ENCODE results near the gene CDK6. TPM values are rescaled to one million over a fixed set of nuclear protein-coding genes. Genes with fewer than 3 reads are reported as not detected.

The CDK6 gene
- total RNA-seq, 2 experiments from 2014 or later: 229 to 236 TPM

DNA sequence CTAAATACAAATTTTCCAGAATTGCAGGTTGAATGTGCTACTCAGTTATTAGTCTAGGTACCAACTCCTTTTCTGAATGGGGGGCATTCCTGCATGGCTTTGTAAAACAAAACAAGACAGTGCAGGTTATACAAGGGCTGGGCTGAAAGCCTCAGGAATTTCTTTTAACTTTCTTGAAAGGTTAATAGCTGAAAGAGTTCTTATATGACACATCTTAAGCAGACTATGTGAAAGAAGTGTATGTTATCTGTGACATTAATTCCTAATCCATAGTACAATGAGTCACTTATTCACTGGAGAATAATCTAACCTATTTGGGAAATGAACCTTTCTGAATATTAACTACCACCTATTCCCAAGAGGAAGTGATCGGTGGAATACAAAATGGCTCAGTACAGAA is 130.5 kb downstream of the CDK6 start:
- CTCF ChIA-PET: interaction anchor here (1.0 to 1.6 kb wide), 2 partner anchors 8 to 85 kb away, joined by 3 read pairs; no protein-coding TSS in a partner anchor

DNA sequence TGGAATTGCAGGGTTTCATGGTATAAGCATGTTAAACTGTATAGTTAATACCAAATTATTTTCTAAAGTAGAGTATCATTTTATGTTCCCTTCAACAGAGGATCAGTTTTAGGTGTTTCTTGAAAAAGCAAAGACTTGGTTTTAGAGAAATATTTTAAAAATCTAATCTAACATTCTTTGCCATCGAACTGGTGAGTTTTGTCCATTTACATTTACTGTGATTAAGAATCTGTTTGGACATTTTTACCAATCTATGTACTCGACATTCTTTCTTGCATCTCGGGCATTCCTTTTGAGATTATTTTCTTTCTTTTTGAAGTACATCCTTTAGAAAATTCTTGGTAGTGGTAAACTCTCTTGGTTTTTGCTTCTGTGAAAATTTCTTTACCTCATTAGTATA is 131.5 kb downstream of the CDK6 start:
- POLR2A ChIA-PET: no interaction called here
- CTCF ChIA-PET: interaction anchor here (1.0 kb wide), 1 partner anchor 84 kb away, joined by 3 read pairs; no protein-coding TSS in a partner anchor

More for the DNA sequence above, 130.5 kb downstream of the CDK6 start:
- POLR2A ChIA-PET: interaction anchor here (0.6 kb wide), 1 partner anchor 113 kb away, joined by 3 read pairs; no protein-coding TSS in a partner anchor

DNA sequence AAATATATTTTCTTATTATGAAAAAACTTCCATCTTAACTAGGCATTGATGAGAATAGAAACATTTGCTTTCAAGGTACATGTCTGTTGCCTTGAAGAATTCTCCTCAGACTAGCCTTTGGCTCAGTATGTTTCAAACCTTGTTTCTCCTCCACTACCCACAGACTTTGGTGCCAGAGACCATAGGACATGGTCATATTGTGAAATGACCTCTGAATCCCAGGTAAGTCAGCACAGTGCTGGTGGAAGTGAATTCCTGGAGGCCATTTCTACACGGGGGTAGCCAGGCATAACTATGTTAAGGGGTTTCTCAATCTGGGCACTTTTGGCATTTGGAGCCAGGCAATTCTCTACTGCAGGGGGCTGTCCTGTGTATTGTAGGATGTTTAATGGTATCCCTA is 133.8 kb downstream of the CDK6 start:
- ChIA-PET POLR2A (no interaction called here), CTCF (no interaction called here)

DNA sequence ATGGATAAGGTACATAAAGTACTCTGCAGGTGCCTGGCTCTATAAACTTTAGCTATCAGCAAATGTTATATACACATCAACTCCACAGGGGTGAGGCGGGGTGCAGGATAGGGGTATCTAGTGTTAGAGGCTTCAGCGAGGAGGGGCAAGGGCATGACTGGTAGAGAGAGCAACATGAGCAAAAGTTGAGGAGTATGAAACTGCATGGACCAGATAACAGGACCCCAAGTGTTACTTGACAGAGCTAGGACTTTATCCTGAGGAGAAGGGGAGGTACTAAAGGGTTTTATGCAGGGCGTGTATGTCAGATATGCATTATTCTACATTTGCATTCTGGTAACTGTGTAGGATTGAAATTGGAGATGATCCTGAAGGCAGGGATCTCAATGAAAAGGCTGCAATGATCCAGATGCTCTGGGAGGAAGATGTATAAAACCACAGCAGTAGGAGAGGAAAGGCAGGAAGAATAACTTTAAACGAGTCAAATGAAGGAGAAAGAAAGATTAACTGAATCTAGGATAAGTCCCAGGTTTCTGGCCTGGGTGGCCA is 136.3 kb downstream of the CDK6 start:
- POLR2A ChIA-PET: no interaction called here
- CTCF ChIA-PET: no interaction called here

DNA sequence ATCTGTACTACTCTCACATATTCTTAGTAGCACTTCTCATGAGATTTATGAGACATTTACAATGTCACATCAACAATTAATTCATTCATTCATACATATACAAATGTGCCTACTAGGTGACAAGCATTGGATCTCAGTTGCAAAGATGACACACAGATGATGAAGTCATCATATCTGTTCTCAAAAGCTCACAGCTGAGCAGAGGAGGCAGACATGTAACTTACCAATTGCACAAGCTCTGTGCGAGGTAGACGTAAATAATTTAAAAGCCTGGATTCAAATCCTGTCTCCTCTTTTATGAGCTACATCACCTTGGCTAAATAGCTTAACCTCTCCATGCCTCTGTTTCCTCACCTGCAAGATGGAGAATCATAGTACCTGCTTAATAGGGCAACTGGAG is 136.8 kb downstream of the CDK6 start:
- ChIA-PET CTCF (no interaction called here), POLR2A (no interaction called here)

DNA sequence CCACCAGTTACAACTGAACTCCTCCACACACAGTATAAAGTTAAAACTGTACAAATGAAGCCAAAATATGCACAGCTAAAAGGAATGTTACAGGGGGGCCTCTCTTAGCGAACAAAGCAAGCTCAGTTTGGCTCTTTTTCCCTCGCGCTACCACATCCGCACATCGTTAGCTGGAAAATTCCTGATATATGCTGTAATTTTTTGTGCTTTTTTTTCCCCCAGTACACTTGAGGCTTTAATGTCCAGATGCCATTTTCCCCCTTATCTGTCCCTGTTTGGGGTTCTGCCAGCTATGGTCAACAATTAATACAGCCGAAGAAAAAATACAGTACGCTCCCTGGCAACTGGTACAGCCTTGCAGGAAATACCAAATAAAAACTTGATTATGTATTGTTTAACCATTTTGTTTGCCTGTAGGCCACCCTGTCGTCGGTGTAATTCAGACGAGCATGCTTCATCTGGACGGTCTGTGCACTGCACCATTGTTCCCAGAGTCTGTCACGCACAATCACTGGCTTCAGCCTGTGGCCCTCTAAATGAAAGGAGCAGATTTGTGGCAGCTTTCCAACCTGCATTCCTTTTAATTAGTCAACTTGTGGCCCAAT is 138.0 kb downstream of the CDK6 start:
- ChIA-PET POLR2A (no interaction called here), CTCF (interaction anchor here (1.1 to 1.7 kb wide), 2 partner anchors 8 to 135 kb away, joined by 3 to 5 read pairs; no protein-coding TSS in a partner anchor)

DNA sequence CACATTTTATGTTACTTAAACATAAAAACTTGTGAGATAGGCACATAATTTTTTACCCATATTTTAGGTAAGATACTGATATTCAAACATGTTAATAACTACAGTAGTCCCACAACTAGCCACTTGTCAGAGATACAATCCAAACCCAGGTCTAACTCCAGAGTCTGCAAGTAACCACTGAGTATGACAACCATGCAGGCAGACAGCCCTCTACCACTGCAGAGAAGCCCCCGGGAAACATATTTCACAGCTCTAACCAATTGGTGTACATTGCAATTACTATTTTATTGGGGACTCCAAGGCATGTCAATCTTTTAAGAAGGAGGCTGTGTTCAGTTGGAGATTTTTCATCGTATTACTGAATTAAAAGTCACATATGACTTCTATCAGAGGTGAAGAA is 139.0 kb downstream of the CDK6 start:
- POLR2A ChIA-PET: no interaction called here
- CTCF ChIA-PET: interaction anchor here (1.1 to 1.7 kb wide), 2 partner anchors 9 to 136 kb away, joined by 3 to 5 read pairs; no protein-coding TSS in a partner anchor

DNA sequence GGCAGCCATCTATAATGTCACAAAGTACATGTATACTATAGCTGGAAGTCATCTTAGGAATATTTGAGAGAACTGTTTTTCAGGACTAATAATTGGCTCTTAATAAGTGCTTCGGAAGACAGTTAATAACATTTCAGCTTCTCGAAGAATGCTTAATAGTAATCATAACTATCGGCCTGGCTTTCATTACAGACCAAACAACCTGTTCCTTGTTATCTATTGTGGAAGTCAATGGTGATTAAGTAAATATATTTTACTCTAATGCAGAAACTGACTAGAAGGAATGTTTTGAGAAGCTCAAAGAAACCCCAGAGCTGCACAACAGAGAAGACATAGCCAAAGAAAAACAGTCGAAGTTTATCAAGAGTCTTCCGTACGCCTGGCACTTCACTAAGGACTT is 139.4 kb downstream of the CDK6 start:
- POLR2A ChIA-PET: no interaction called here
- CTCF ChIA-PET: interaction anchor here (1.7 kb wide), 1 partner anchor 136 kb away, joined by 5 read pairs; no protein-coding TSS in a partner anchor

DNA sequence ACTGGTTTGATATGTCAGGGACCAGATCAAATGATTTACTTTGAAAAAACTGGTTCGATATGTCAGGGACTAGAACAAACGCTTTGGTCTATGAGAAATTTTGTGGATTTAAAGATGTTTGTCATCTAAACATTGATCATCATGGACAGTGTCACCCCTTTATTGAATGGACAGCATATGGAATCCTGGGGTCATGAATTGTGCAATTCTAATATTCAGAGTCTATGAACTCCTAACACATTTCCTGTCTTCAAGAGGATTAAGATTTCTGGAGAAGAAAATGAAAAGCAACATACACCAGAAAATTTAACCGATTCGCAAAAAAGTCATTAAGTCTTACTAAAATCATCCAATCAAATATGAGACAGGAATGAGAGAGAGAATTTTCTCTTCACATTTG is 139.8 kb downstream of the CDK6 start:
- POLR2A ChIA-PET: no interaction called here
- CTCF ChIA-PET: interaction anchor here (1.7 kb wide), 1 partner anchor 136 kb away, joined by 5 read pairs; no protein-coding TSS in a partner anchor

DNA sequence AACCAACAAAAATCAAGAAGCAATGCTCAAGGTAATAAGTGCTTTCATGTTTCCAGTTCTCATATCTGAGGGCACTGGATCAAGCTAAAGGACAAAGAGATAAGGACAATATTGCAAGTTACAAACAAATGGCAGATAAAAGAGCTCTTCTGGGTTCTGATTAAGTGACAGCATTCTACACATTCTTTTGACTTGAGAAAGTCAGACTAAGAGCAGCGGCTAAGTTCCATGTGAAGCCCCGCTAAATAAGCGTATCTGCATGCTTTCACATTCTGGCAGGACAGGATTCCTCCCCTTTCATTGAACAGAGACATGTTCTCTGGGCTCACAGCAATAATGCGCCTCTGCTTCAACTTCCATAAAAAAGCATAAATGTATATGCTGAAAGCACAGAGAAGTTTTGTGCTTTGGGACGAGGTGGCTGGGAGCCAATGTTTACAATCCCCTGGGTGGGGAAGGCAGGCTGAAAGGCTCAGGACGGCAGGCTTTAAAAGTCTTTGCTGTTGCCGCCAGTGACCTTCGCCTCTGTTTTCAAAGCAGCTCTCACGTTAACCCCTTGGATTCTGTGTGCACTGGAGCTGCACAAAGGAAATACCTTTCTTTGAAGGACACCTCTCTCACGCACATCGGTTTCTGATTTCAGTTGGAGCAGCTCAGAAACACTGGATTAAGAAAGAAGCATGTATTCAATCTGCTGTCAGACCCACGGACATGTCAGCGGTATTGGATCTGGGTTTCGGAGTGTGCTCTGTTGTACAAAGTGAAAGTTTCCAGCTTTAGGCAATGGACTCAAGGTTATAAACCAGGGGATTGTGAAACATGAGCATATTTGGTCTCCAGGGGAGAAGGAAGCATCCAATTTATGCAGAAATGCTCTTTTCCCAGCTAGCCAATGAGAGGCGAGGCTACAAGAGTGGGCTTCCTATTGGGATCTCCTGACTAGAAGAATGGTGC is 140.8 kb downstream of the CDK6 start:
- POLR2A ChIA-PET: no interaction called here
- CTCF ChIA-PET: interaction anchor here (1.2 kb wide), 1 partner anchor 75 kb away, joined by 6 read pairs; no protein-coding TSS in a partner anchor

DNA sequence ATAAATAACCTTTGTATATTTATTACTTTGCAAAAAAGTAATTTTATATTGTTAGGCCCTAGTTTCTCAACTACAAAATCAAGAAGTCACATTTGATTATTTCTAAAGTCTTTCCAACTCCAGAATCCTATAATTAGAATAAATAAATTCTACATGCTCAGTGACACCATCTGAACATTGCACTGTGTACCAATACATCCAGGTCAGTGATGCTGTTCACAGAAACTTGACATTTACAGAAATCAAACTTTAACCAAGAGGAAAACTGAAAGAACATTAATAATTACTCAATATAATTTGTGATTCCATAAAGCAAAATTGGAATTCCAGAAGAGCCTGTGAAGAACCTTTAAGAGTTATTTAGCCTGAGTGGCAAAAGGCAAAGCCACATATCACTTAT is 142.2 kb downstream of the CDK6 start:
- POLR2A ChIA-PET: no interaction called here
- CTCF ChIA-PET: interaction anchor here (1.2 kb wide), 1 partner anchor 73 kb away, joined by 6 read pairs; no protein-coding TSS in a partner anchor

DNA sequence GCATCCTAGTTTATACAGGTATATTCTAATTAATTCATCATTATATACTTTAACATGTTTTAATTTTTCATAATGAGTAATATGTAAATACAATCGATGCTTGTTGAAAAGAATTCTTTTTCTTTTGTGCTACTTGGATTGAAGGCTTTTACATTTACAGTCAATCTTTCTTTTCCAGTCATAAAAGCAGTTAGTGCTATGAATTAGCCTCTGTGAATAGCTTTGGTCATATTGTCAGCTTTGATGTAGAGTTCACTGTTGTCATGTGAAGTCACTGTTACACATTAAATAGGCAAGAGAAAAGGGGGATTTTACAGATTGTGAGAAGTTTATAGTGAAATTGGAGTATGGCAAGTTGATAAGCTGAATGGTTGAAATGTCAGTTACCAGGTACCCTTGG is 142.9 kb downstream of the CDK6 start:
- ChIA-PET POLR2A (no interaction called here), CTCF (no interaction called here)

DNA sequence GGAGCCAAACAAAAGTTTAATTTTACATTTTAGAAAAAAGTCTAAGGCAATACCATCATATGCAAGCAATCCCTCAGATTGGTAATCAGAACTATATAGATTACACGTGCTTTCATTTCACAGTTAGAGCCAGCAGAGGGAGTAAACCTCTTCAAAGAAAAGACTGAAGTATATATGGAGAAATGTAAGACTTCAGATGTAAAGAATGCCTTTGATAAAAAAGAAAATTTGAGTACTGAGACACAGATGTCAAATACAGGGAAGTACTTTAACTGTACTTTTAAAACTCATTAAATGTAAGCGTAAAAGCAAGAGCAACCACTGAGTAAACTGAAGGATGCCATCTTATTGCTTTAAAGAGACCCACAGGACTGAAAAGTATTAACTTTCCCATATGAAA is 144.8 kb downstream of the CDK6 start:
- POLR2A ChIA-PET: no interaction called here
- CTCF ChIA-PET: no interaction called here

DNA sequence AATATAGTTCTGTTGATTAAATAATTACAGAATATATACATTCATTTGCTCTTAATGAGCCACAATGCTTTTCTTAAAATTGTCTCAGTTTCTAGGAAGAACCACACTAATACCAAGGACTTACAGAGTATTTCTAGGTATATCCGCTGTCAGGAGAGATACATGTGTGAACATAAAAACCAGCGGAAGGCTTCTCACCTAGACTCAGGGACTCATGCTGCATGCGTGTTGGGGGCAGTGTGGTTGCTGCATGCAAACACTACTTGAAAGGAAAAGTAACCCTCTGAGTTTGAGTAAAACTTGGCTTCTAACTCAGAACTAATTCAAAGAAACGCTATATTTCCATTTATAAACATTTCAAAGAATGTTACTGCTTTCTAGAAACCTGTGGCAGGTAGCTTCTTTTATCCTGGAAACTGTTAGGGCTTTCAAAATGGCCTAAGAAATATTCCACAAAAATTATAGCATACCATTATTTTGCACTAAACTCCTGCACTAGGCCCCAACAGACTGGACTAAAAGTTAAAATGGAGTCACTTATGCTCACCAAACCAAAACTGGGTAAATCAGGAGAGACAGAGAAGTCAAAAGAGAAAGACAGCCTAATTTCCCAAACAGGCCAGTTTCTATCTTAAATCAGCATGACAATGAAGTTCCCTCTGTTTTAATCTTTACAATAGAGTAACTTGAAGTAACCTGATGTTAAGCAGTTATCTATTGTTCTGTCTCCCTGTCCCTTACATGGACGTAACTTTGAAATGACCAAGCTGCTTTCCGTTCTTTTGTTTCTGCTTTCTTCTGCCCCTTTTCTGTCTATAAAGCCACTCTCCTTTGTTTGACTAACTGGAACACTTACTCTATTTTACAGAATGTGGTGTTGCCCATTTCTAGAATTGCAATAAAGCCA is 151.0 kb downstream of the CDK6 start:
- ChIA-PET CTCF (interaction anchor here (1.0 to 1.7 kb wide), 2 partner anchors 54 to 148 kb away, joined by 5 read pairs; no protein-coding TSS in a partner anchor), POLR2A (interaction anchor here (0.6 kb wide), 1 partner anchor 102 kb away, joined by 3 read pairs; no protein-coding TSS in a partner anchor)

DNA sequence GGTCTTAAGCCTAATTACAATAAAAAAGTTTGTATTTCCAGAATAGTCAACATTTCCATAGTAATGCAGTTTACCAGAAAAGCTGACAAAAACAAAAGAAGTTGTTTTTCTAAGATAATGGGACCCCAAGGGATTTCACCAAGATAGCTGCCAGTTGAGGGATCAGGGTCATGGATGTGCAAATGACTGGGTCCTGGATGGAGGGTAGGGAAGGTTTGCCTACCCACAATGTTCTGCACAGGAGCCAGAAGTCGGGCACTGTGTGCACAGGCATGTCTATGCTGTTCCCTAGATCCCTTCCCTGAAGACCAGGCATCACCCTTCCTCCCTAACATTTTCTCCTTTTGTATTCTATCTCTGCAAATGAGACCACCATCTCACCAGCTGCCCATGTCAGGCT is 152.1 kb downstream of the CDK6 start:
- CTCF ChIA-PET: interaction anchor here (1.5 kb wide), 1 partner anchor 42 kb away, joined by 3 read pairs; no protein-coding TSS in a partner anchor
- POLR2A ChIA-PET: no interaction called here

DNA sequence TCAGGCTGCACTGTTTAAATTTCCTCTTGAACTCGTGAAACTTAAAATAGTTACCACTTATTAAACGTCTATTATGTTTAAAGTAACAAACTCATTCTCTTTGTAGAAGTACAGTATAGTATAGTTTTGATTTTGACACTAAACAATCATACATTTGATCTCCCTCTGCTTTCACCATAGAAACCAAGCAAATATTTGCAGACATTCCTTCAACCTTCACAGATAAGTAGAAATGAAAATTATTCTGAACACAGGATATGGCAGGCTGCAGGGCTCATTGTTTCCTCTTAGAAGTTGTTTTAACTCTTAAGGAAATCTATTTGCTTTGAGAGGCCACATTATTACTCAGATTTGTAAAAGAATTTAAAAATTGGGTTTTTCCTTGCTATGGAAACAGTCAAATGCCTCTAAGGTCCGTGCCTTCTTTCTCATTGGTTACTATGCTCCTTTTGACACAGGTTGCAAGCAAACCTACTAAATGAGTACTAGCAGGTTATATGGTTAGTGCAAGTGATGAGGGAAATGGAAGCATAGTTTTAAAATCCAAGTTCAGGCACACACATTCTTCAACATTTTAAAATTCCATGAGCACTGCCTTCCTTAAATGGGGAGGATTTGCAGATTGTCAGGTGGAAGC is 153.4 kb downstream of the CDK6 start:
- POLR2A ChIA-PET: no interaction called here
- CTCF ChIA-PET: interaction anchor here (1.5 kb wide), 1 partner anchor 41 kb away, joined by 3 read pairs; no protein-coding TSS in a partner anchor

DNA sequence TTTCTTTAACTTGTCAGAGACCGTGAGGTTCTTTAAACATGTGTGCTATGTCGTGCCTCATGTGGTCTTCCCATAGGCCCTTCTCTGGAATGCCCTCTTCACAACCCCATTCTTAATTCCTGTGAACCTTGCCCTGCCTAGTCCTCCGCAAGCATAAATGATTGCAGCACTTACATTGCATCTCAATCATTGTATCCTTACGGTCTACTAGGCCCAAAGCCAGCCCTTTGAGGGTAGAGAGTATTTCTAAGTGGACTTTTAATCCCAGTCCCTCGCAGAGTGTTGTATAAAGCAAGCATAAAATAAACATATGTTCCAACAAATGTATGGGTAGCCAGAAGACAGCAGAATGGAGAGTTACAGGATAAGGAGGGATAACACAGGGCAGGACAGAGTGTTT is 154.0 kb downstream of the CDK6 start:
- CTCF ChIA-PET: no interaction called here
- POLR2A ChIA-PET: no interaction called here

DNA sequence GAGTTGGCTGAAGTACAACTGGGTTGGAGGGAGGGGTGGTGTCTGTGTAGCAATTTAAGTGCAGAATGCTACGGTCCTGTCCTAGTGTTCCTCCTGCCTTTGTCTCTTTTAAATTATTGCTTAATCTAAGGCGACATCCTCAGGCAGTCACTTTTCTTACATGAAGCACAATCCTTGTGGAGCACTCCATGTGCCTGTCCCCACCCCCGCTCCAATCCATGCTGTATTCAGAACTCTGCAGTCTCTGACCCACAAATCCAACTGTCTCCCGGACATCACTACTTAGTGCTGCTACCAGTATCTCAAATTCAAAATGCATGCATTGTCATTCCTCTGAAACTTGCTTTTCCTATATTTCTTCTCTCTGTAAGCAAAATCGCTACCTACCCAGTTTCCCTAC is 154.7 kb downstream of the CDK6 start:
- CTCF ChIA-PET: no interaction called here
- POLR2A ChIA-PET: no interaction called here

DNA sequence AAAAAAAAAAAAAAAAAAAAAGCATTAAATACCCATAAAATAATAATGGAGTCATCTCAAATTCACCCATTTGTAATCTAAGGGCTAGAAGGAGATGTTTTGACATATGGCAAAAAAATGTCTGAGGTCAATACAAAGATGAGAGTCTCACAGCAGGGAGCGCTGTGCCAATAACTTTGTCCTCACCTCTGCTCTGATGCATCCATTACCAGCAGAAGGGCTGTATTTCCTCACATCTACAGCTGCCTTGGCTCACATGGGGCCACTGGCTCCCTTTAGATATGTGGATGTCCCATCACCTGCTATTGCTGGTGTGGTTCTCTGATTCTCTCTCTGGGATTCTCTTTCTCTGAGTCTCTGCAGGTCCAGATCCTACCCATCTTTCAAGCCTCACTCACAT is 155.9 kb downstream of the CDK6 start:
- POLR2A ChIA-PET: no interaction called here
- CTCF ChIA-PET: interaction anchor here (0.9 kb wide), 1 partner anchor 12 kb away, joined by 3 read pairs; no protein-coding TSS in a partner anchor

Data from activated CD8-positive, alpha-beta memory T cell treated with anti-CD3 and anti-CD28 coated beads for 36 hours (primary cell).